Peyer's patch (tissue), 4 donors: ENCODE data around the gene CRTC2. TPM values are rescaled to one million over a fixed set of nuclear protein-coding genes. Genes with fewer than 3 reads are reported as not detected.
"Not testable (repeated sequence)": the region's sequence is repeated elsewhere in the genome, so short reads cannot be mapped to it uniquely, and the experiment has no call there.

Experiments
- DNase-seq, 3 donors: peaks; one replicate each; pipeline ENCODE4 v3.0.0-alpha.2; 2017 to 2019
- H3K27ac ChIP-seq, 4 donors: fragments of 200-600 bp; sonication (generic); one replicate each; pipeline ENCODE4 v1.5.1; 2016 to 2019
- H3K27me3 ChIP-seq, 2 donors: fragments of 200-600 bp; sonication (generic); one replicate each; pipeline ENCODE4 v1.5.1; 2019
- H3K36me3 ChIP-seq, 3 donors: fragments of 200-600 bp; sonication (generic); one replicate each; pipeline ENCODE4 v1.5.1; 2016 to 2019
- H3K4me1 ChIP-seq, 4 donors: fragments of 200-600 bp; sonication (generic); one replicate each; pipeline ENCODE4 v1.5.1; 2016 to 2019
- H3K4me3 ChIP-seq, 4 donors: fragments of 200-600 bp; sonication (generic); 1 replicate in 3 of 4; 2 replicates in 1 of 4; pipeline ENCODE4 v1.5.1; 2016 to 2019; ENCODE audit warnings: mild to moderate bottlenecking in 1 of 4
- H3K9me3 ChIP-seq, 4 donors: fragments of 200-600 bp; sonication (generic); one replicate each; pipeline ENCODE4 v1.5.1; 2016 to 2019; ENCODE audit warnings: mild to moderate bottlenecking in 1 of 4
- POLR2A ChIP-seq, 2 donors: fragments of 450-650 bp; IDR thresholded peaks; one replicate each; pipeline ENCODE4 v1.5.1; 2017; ENCODE audit warnings: antibody characterized with exemption in 2 of 2, mild to moderate bottlenecking in 2 of 2, moderate library complexity in 2 of 2
- total RNA-seq, 4 donors: library from RNA; depleted of rRNA; stranded (reverse); fragments of >200 nt; gene quantifications; one replicate each; pipeline ENCODE4 v1.1.0, GENCODE V29; 2016
- TF ChIP-seq, protein P1 (sequence below), 6 experiments: fragments of 450-650 bp in 4 of 6; fragments of 200-600 bp in 2 of 6; sonication (generic) in 1 of 6; IDR thresholded peaks; one replicate each; pipeline ENCODE4 v1.5.1; 2017 to 2019; ENCODE audit warnings: antibody characterized with exemption in 6 of 6, mild to moderate bottlenecking in 3 of 6, moderate library complexity in 1 of 6

Gene CRTC2
- total RNA-seq, 4 donors from 2014 or later = 20.0 to 42.1 (median 32.4) TPM

DNA sequence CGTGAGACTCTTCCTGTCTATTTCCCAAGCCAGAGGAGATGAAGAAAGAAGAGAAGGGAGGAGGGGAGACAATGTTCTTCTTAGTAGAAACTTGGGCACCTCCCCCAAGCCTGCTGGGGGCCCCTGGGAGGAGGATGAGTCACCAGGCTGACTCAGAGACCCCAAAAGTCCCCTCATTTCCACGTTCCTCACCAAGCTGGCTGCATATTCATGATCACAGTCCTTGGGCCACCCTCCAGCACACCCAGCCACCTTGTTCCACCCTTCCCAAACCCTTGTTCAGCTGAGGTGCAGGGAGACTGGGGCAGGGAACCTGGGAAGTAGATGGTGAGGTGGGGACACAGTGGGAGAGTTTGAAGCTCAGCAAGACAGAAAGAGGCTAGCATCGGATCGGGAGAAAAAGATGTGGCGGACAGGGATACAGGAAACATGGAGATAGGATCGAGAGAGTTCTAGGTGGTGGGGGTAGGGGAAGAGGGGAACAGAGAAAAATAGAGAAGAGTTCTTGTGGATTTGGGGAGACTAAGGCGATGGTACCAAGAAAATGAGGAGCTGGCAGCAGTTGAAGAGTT lies 27.0 kb upstream of the CRTC2 start:
- Histone ChIP-seq H3K4me1 (peaks cover 0 to 20% (median 2%) of the 10 kb centered on the region in 4 donors), H3K9me3 (no peaks in the 10 kb centered on the region), H3K27me3 (no peaks in the 10 kb centered on the region), H3K27ac (peak overlapping the region; percentile 54 to 80 (median 74)), H3K36me3 (no peaks in the 10 kb centered on the region), H3K4me3 (peak overlapping the region; percentile 39 to 69 (median 54))
- TF ChIP-seq POLR2A (IDR thresholded peaks at IDR 0.05) = no peak
- TF ChIP-seq, protein P1, sequence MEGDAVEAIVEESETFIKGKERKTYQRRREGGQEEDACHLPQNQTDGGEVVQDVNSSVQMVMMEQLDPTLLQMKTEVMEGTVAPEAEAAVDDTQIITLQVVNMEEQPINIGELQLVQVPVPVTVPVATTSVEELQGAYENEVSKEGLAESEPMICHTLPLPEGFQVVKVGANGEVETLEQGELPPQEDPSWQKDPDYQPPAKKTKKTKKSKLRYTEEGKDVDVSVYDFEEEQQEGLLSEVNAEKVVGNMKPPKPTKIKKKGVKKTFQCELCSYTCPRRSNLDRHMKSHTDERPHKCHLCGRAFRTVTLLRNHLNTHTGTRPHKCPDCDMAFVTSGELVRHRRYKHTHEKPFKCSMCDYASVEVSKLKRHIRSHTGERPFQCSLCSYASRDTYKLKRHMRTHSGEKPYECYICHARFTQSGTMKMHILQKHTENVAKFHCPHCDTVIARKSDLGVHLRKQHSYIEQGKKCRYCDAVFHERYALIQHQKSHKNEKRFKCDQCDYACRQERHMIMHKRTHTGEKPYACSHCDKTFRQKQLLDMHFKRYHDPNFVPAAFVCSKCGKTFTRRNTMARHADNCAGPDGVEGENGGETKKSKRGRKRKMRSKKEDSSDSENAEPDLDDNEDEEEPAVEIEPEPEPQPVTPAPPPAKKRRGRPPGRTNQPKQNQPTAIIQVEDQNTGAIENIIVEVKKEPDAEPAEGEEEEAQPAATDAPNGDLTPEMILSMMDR (IDR thresholded peaks at IDR 0.05) = no peak
- no peak for DNase-seq

GRCh38 chr1:153984123-153984894 lies 25.9 kb upstream of the CRTC2 start:
- no peaks in the 10 kb centered on the region for H3K36me3 ChIP-seq
- H3K4me1 ChIP-seq = peaks cover 0 to 20% (median 2%) of the 10 kb centered on the region in 4 donors
- H3K4me3 ChIP-seq = no peak overlapping the region
- H3K27ac ChIP-seq = peak overlapping the region in 3 of 4 donors; percentile 72 to 80 (median 75)
- H3K9me3 ChIP-seq = no peaks in the 10 kb centered on the region
- no peaks in the 10 kb centered on the region for H3K27me3 ChIP-seq
- TF ChIP-seq, protein P1 (IDR thresholded peaks at IDR 0.05) = no peak
- no peak for TF ChIP-seq POLR2A (IDR thresholded peaks at IDR 0.05)
- no peak for DNase-seq

GRCh38 chr1:153981735-153982134 lies 23.3 kb upstream of the CRTC2 start:
- H3K27me3 ChIP-seq, H3K9me3 ChIP-seq, H3K27ac ChIP-seq, H3K4me3 ChIP-seq, DNase-seq, H3K36me3 ChIP-seq: not testable (repeated sequence)
- peaks cover 0 to 24% (median 2%) of the 10 kb centered on the region in 4 donors for H3K4me1 ChIP-seq

DNA sequence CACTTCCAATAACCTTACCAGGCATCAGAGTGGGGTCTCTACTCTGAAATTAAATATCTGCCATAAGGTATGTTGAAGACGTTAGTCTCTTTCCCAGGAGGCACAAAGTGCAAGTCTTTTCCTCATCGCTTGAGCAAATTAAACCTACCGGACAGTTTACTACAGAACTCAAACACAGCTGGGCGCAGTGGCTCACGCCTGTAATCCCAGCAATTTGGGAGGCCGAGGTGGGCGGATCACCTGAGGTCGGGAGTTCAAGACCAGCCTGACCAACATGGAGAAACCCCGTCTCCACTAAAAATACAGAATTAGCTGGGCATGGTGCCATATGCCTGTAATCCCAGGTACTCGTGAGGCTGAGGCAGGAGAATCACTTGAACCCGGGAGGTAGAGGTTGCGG lies 20.7 kb upstream of the CRTC2 start:
- not testable (repeated sequence) for H3K27me3 ChIP-seq, H3K27ac ChIP-seq, DNase-seq, H3K9me3 ChIP-seq, H3K4me3 ChIP-seq
- H3K4me1 ChIP-seq = peaks cover 0 to 19% (median 6%) of the 10 kb centered on the region in 4 donors
- H3K36me3 ChIP-seq = peaks cover 0 to 10% (median 0%) of the 10 kb centered on the region in 3 donors

GRCh38 chr1:153978274-153978909 lies 20.0 kb upstream of the CRTC2 start:
- TF ChIP-seq, protein P1 (IDR thresholded peaks at IDR 0.05) = no peak
- no peak for TF ChIP-seq POLR2A (IDR thresholded peaks at IDR 0.05)
- peaks cover 0 to 19% (median 6%) of the 10 kb centered on the region in 4 donors for H3K4me1 ChIP-seq
- no peaks in the 10 kb centered on the region for H3K27me3 ChIP-seq
- no peaks in the 10 kb centered on the region for H3K9me3 ChIP-seq
- DNase-seq = no peak
- peak overlapping the region; percentile 90 to 97 (median 92) for H3K4me3 ChIP-seq
- H3K36me3 ChIP-seq = peaks cover 0 to 12% (median 0%) of the 10 kb centered on the region in 3 donors
- peak overlapping the region; percentile 89 to 96 (median 92) for H3K27ac ChIP-seq

GRCh38 chr1:153977250-153978240 lies 19.1 kb upstream of the CRTC2 start, which contains the start of gene JTB:
TSS of gene JTB (minus strand) at chr1:153977674. CDS start at chr1:153977252, 422 bp downstream.
- peak within 1 kb of the TSS; percentile 89 to 96 (median 92) for H3K27ac ChIP-seq
- DNase-seq = peak; percentile 91 to 96 (median 95)
- H3K4me3 ChIP-seq = peak within 1 kb of the TSS; percentile 90 to 97 (median 92)
- peaks cover 0 to 12% (median 0%) of the 10 kb centered on the region in 3 donors for H3K36me3 ChIP-seq
- peaks cover 0 to 19% (median 6%) of the 10 kb centered on the region in 4 donors for H3K4me1 ChIP-seq
- H3K27me3 ChIP-seq = no peaks in the 10 kb centered on the region
- peak; percentile 87 to 91 for TF ChIP-seq POLR2A (IDR thresholded peaks at IDR 0.05)
- TF ChIP-seq, protein P1 (IDR thresholded peaks at IDR 0.05) = peak in 1 of 6 experiments; percentile 18
- no peaks in the 10 kb centered on the region for H3K9me3 ChIP-seq
